Glomerular visceral epithelial cell (primary cell): ENCODE data around the gene RSF1.
"Not testable (repeated sequence)": the region's sequence is repeated elsewhere in the genome, so short reads cannot be mapped to it uniquely, and the experiment has no call there.

Experiments used
- DNase-seq: peaks from one replicate; pipeline ENCODE4 v3.0.0-alpha.2; 2016; ENCODE audit errors: extremely low spot score

The RSF1 gene

DNA sequence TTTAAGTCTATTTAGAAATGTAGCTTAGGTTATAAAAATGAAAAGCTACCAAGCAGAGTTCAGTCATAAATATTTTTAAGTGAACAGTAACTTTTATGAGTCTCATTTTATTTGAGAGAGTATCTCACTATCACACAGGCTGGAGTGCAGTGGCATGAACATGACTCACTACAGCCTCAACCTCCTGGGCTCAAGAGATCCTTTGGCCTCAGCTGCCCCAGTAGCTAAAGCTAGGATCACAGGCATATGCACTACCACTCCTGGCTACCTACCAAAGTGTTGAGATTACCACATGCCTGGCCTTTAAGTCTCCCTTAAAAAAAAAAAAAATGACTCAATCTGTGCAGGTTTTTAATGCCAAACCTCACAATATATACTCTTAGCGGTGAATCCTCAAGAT is 148.3 kb downstream of the RSF1 start:
- peak; percentile 76 for DNase-seq

DNA sequence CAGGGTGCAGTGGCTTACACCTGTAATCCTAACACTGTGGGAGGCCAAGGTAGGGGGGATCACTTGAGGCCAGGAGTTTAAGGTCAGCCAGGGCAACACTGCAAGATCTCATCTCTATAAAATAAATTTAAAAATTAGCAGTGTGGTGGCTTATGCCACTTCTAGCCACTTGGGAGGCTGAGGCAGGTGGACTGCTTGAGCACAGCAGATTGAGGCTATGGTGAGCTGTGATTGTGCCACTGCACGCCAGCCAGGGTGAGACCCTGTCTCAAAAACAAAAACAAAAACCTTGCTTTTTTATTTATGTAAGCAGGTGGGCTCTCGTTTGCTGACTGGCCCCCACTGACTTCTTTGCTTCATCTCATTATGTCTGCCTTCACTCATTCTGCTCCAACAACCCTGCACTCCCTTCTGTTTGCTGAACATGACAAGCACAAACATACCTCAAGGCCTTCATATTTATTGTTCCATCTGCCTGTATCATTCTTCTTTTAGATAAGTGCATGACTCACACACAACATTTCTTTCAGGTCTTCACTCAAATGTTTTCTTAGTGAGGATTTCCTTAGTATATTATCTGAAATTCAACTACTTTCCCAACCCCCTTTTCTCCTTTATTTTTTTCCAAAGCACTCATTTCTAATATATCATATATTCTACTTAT is 150.5 kb downstream of the RSF1 start:
- DNase-seq, result no peak

GRCh38 chr11:77668760-77669159 is 151.8 kb downstream of the RSF1 start:
- DNase-seq, result no peak

- no peak for DNase-seq
Measured at GRCh38 chr11:77665240-77665965, 155.1 kb downstream of the RSF1 start.

- no peak for DNase-seq
Measured at GRCh38 chr11:77661670-77662069, 158.9 kb downstream of the RSF1 start.

DNA sequence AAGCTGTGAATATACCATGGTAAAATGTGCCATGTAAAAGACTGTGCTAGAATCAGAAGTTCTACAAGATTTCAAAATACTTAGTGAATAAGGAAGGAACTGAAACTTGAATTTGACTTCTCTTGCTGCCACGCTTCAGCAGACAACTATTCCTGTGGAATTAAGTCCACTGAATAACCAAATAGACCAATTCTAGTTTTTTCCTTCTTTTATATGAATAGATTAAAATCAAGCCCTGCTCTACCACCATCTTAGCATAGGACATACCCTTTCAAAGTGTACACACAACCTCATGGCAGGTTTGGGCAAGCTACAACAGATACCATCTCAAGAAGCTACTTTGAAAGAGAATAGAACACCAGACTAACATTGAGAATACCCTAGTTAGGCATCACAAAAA is 159.6 kb downstream of the RSF1 start:
- DNase-seq, result no peak

GRCh38 chr11:77658213-77659013 is 162.1 kb downstream of the RSF1 start:
- no peak for DNase-seq

DNA sequence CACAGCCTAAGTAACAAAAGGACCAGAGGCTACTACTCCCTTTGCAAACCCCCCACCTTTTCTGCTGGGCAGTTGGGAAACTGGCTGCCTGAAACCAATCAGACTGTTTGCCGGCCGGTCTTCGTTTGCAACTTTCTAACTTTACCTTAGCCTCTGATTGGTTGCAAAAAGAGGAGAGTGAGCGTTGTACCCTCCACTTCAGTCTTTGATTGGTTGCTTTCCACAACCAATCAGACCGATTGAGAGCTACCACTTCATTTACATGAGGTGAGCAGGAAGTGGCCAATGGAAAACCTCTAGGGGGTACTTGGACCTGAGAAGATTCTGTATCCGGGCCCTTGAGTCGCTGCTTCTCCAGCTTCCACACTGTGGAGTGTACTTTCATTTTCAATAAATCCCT is 164.2 kb downstream of the RSF1 start:
- no peak for DNase-seq

GRCh38 chr11:77654770-77655434 is 165.6 kb downstream of the RSF1 start:
- no peak for DNase-seq

DNA sequence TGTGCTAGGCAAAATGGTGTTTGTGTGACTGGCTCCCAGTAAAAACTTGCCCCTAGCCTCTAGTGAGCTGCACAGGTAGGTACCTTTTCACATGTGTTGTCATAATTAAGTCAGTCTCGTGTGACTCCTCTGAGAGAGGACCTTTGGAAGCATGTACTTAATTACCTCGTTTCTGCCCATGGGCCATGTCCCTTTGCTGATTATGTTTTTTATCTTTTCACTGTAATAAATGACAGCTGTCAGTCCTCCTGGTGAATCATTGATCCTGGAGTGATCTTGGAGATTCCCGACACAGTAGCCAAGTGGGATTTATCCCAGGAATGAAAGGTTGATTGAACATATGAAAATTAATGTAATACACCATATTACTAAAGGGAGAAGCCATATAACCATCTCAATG is 170.4 kb downstream of the RSF1 start:
- DNase-seq, result no peak

DNA sequence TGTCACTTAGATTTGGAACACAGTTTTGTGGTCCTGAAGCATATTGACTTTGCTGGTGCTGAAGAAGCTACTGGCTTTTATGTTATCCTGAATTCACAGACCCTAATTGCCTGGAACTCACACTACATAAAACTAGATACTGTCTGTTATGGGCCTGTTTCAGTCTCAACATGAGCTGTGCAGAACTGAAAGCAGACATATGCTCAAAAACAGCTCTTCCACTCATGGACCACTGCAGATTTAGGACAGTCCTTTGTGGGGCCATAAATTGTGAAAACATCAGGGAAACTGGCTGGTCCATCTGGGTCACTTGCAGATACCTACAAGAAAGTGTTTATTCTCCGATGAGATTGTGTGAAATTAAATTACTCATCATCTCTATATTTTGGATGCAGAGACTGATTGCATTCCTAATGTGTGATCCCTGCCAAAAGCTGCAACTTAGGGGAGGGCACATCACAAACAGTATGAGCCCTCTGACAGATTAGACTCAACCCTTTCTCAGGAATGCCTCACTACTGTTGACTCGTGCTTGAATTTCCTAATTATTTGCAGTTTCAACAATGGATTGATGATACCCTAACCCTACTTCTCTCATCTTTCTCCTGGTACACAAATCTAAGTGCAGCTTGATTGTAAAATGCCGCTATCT is 172.7 kb downstream of the RSF1 start:
- no peak for DNase-seq

DNA sequence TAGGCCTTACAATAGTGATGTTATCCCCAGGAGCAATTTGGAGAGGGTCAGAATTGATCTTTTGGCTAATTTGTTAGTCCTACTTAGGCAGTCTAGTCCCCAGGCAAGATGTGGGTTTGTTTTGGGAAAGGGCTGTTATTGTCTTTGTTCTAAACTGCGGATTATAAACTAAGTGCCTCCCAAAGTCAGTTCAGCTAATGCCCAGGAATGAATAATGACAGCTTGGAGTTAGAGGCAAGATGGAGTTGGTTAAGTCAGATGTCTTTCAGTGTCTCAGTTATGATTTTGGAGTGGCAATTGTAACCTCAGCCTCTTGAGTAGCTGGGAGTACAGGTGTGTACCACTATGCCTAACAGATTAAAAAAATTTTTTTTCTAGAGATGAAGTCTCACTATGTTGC is 175.6 kb downstream of the RSF1 start:
- no peak for DNase-seq

- DNase-seq, result no peak
Measured at GRCh38 chr11:77642228-77642627, 178.3 kb downstream of the RSF1 start.

DNA sequence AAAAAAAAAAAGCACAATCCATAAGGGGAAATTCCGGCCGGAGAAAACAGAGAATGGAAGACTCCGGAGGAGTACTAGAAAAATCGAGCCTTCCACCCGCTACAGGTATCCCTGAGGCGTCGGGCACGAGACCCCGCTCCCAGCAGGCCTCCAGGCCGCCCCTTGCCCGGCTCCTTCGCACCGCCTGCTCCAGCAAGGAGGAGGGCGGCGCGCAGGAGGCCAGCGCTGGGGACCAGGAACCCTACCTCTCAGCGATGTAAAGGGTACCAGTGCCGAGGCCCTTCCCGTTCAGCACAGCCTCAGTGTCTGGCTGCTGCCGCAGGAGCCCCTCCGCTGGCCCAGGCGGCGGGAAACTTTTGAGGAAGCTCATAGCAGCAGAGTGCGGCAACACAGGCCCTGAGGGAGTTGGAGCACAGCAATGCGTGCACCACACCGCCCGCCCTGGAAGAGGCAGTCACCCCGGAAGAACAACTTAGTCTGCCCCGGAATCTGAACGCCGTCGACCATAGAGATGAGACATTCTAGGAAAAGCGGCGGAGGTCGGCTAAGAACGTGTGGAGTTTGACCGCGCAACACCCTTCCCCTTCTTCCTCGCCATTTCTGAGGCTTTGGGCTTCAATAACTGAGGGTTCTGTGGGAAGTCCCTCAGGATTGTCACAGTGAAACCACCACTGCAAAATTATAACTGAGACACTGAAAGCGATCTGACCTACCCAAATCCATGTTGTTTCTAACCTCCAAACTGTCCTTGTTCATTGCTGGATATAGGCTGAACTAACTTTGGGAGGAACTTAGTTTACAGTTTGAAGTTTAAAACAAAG is 183.0 kb downstream of the RSF1 start, which contains the start of gene CLNS1A:
TSS of gene CLNS1A (minus strand) at position 450 of the 821 bp plus-strand sequence. CDS start at position 370, 80 bp downstream.
- DNase-seq, result peak; percentile 86

DNA sequence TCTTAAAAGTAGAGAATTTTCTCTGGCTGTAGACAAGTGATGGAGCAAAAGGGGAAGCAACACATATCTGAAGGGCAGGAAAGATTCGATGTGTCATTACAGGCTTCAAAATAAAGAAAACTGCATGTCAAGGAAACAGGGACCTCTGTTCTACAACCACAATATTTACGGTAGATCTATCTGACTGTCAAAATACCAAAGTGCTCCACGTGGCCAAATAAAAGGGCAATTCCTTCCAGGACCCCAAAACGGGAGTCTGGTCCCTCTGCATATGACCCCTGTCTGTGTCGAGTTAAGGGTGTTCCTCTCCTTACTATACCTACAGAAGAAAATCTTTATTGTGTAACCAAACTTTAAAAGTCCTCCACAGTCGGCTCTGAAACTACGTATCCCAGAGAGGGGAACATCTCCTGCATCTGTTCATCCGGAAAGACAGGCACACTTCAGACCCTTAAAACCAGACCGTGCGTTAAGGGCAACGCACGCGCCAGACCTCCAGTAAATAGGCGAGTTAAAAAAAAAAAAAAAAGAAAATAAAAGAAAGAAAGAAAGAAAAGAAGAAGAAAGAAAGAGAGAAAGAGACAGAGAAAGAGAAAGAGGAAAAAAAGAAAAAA is 183.7 kb downstream of the RSF1 start:
- no peak for DNase-seq

GRCh38 chr11:77633926-77634325 is 186.6 kb downstream of the RSF1 start:
- DNase-seq, result not testable (repeated sequence)

- no peak for DNase-seq
Measured at GRCh38 chr11:77630157-77630710, 190.3 kb downstream of the RSF1 start.

GRCh38 chr11:77619576-77620198 is 200.8 kb downstream of the RSF1 start:
- DNase-seq, result peak; percentile 46

GRCh38 chr11:77617892-77618291 is 202.6 kb downstream of the RSF1 start:
- DNase-seq, result no peak
